HG02840 (cell line): ENCODE data around the gene PLEKHA1.

Experiments used
- ATAC-seq: cut with Tn5 transposase; IDR thresholded peaks from one replicate; pipeline ENCODE4 v1.9.1; 2021; ENCODE audit warnings: mild to moderate bottlenecking, moderate library complexity, moderate number of reproducible peaks; ENCODE audit not compliant: unreplicated experiment, low FRiP score

Gene PLEKHA1

GRCh38 chr10:122375679-122376160 is 1.2 kb downstream of the PLEKHA1 start:
- no peak for ATAC-seq

- ATAC-seq = no peak
Observed at GRCh38 chr10:122376364-122376961, 2.0 kb downstream of the PLEKHA1 start.

DNA sequence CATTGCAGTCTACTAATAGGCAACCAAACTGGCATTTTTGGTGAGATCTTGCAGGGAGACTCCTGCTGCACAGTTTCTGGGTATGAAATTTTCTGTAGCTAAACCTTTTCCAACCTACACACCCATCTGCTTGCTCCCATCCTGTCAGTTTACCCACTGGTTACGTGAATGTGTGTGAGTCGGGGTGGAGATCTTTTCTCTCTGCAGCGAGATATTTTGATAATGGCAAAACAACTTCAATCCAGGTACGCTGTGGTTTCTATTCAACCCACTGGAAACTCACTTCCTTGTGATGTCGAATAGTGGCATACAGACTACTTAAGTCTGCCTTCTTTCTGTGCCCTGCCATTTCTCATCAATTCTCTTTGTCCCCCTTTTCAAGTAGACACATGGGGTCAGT is 4.5 kb downstream of the PLEKHA1 start:
- no peak for ATAC-seq

GRCh38 chr10:122379537-122379936 is 5.0 kb downstream of the PLEKHA1 start:
- no peak for ATAC-seq

DNA sequence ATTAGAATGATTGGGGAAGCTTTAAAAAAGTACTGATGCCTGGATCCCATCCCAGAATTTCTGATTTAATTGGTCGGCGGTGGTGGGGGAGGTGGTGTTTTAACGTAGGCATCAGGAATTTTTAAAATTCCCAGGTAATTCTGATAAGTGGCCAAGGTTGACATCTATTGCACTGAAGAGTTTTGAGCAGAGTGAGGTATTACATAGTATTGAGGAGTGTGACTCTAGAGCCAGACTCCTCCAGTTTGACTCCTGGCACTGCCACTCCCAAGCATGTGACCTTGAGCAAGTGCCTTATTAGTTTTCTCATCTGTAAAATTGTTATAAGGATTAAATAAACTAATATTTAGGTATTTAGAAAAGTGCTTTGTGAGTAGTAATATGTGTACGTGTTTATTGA is 6.2 kb downstream of the PLEKHA1 start:
- ATAC-seq = no peak

GRCh38 chr10:122381680-122382079 is 7.2 kb downstream of the PLEKHA1 start:
- no peak for ATAC-seq

- ATAC-seq = no peak
Observed at GRCh38 chr10:122386514-122386913, 12.0 kb downstream of the PLEKHA1 start.

GRCh38 chr10:122387572-122387971 is 13.1 kb downstream of the PLEKHA1 start:
- ATAC-seq = no peak

DNA sequence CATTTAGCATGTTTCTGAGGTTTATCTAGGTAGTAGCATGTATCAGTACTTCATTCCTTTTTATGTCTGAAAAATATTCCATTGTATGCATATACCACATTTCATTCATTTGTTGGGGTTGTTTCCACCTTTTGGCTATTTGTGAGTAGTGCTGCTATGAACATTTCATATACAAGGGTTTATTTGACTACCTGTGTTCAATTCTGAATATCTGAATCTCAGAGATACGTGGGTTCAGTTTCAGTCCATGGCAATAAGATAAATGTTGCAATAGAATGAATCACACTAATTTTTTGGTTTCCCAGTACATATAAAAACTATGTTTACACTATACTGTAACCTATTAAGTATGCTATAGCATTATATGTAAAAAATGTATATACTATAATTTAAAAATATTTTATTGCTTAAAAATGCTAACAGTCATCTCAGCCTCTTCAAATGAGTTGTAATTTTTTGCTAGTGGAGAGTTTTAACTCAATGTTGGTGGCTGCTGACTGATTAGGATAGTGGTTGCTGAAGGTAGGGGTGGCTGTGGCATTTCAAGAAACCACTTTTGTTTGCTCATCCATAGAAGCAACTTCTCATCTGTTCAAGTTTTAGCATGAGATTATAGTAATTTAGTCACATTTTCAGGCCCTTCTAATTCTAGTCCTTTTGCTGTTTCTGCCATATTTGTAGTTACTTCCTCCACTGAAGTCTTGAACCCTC is 13.9 kb downstream of the PLEKHA1 start:
- ATAC-seq = no peak

DNA sequence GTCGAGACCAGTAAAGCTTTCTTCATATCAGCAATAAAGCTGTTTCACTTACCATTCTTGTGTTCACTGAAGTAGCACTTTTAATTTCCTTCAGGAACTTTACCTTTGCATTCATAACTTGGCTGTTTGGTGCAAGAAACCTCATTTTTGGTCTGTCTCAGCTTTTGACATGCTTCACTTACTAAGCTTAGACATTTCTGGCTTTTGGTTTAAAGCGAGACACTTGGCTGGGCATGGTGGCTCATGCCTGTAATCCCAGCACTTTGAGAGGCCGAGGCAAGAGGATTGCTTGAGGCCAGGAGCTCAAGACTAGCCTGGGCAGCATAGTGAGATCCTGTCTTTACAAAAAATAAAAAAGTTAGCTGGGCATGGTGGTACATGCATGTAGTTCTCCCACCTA is 15.8 kb downstream of the PLEKHA1 start:
- ATAC-seq = no peak

DNA sequence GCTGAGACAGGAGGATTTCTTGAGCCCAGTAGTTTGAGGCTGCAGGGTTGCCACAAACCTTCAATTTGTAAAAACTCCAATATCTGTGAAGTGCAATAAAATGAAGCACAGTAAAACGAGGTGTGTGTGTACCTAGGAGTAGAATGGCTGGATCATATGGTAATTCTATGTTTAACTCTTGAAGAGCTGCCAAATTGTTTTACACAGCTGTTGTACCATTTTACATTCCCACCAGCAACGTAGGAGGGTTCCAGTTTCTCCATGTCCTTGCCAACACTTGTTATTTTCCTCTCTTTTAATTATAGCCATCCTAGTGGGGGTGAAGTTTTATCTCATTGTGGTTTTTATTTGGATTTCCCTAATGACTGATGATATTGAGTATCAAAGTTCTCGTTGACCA is 16.2 kb downstream of the PLEKHA1 start:
- ATAC-seq = no peak

DNA sequence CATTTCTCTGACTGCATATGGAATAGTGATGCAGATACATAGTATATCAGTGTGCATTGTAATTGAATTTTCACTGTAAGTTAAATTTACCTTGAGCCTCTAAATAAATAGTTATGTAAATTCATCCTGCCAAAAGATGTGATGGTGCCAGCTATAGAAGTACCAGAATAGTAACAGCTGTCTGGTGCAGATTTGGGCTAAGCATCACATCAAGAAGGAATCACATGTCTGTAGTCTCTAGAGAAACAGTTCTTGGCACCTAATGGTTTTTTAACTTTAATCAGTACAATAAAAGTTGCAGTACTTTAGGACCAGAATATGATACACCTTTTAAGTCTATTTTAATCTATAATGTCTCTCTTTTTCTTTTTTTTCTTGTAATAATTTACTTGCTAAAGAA is 17.4 kb downstream of the PLEKHA1 start:
- no peak for ATAC-seq

DNA sequence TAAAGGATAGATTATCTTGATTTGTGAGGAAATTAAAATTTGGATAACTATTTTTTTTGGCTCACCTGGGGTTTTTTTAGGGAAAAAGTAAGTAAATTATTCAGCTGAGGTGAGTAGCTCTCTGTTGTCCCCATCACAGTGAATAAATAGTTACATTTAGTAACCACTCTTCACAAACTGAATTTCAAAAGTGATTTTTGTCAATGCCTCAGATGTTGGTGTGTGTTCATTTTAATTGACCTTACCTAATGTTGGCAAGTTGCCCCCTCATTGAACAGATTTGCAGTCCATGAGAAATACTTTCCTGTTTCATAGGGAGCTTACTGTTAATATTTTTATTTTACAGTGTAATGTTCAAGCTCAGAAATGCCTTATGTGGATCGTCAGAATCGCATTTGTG is 18.3 kb downstream of the PLEKHA1 start:
- no peak for ATAC-seq

DNA sequence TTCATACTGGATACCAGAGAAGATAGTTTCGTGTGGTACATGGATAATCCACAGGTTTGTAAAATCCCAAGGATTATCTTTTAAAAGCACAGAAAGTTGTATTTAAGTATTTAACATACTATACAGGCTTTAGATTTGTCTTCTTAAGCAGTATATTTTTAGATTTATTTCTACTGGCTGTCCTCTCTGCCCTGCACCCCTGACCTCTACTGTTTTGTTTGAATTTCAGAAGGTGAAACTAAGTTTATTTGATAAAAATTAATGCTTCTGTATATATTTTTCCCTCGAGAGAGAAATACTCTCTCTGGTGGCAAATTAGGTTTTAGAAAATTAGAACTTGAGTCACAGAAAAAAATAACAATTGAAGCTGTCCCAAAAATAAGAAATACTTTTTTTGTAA is 18.8 kb downstream of the PLEKHA1 start:
- ATAC-seq = no peak

- no peak for ATAC-seq
Observed at GRCh38 chr10:122402548-122403131, 28.1 kb downstream of the PLEKHA1 start.

DNA sequence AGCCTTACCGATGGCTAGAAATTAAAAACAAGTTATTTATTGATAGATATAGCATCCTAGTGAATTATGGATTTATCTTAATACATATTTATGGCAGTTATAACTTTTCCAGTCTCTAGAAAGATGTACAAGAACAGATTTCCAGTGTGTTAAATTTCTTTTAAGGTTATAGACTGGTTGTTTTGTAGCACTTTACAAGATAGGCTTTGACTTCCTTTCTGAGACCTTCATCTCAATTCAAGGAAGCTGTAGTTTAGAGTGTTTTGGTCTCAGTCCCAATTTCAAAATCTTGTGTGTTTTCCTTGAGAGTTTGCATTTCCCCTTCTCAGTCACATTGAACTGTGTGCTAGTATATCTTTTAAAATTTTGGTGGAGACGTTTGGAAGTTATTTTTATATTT is 30.1 kb downstream of the PLEKHA1 start:
- ATAC-seq = no peak

DNA sequence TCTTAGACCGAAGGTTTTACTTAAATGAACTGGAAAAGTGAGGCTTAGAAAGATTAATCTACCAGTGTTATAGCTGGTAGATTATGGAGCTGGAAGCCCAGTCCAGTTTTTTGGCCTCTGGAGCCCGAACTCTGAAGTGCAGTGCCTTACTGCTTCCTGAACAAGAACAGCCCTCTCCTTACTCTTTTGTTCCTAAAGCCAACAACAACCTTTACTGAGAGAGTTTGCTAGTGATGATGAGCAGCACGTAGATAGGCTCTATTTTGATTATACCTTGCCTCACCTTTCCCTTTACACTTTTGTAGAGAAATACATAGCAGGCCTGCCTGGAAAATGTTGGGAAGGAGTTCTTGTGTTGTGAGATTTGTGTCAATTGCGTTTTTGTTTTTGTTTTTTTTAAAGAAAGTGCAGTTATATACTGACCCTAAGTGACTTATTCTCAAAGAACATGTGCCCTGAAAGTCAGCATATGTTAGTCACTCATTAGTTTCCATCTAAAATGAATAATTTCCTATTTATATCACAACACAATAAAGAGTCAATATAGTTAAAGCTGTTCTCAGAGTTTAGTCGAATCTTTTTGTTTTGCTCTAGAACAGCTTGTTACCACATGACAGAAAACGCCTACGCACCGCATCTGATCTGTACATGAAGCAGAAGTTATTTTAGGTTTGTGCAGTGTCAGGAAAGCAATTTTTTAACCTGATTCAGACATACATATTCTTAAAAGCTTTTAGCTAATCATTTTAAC is 33.0 kb downstream of the PLEKHA1 start:
- ATAC-seq = no peak

GRCh38 chr10:122413327-122413726 is 38.8 kb downstream of the PLEKHA1 start:
- ATAC-seq = no peak

DNA sequence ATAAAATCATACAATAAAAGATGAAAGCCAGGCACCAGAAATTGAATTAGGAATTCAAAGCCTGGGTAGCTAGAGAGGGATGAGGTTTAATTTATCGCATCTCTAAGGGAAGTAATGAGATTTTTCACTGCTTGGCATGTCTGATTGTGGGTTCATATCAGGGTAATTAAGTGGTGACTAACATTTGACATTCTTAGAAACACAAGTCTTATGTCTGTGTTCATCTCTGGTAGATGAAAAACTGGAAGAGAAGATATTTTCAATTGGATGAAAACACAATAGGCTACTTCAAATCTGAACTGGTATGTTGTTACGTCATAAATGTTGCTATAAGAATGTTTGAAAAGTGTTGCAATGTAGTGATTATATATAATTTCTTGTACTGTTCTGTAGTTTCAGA is 43.2 kb downstream of the PLEKHA1 start:
- no peak for ATAC-seq

- ATAC-seq = no peak
Observed at GRCh38 chr10:122419016-122419415, 44.5 kb downstream of the PLEKHA1 start.
